Activated T-cell treated with anti-CD3 and anti-CD28 coated beads, Interleukin-2, amount 50 U/mL, for 72 hours (primary cell): ENCODE data around the gene MRPL28. TPM values are rescaled to one million over a fixed set of nuclear protein-coding genes. Genes with fewer than 3 reads are reported as not detected.
"Not testable (repeated sequence)": the region's sequence is repeated elsewhere in the genome, so short reads cannot be mapped to it uniquely, and the experiment has no call there.

Experiments
- ATAC-seq, 2 donors: fragments of 150-1000 bp; cut with Tn5 transposase; replicated peaks in 1 of 2; 2 replicates each; pipeline ENCODE4 v1.10.0; 2021; ENCODE audit warnings: moderate library complexity in 2 of 2, mild to moderate bottlenecking in 1 of 2
- DNase-seq, 2 donors: peaks; one replicate each; pipeline ENCODE4 v3.0.0; 2021 to 2022; ENCODE audit warnings: mixed read lengths in 1 of 2
- H3K27ac Mint-ChIP-seq: one replicate; pipeline ENCODE4 v1.8.0; 2022; ENCODE audit warnings: mild to moderate bottlenecking, moderate library complexity, mixed read lengths
- H3K27me3 Mint-ChIP-seq: one replicate; pipeline ENCODE4 v1.8.0; 2022; ENCODE audit warnings: low read depth, mixed read lengths
- H3K36me3 Mint-ChIP-seq, 2 donors: one replicate each; pipeline ENCODE4 v1.8.0; 2022; ENCODE audit warnings: mixed read lengths in 2 of 2, mild to moderate bottlenecking in 1 of 2; ENCODE audit not compliant: insufficient read depth in 2 of 2
- H3K4me1 Mint-ChIP-seq: one replicate; pipeline ENCODE4 v1.8.0; 2022; ENCODE audit warnings: low read depth, mixed read lengths
- H3K4me3 Mint-ChIP-seq, 2 donors: one replicate each; pipeline ENCODE4 v1.8.0; 2022; ENCODE audit warnings: mild to moderate bottlenecking in 2 of 2, mixed read lengths in 2 of 2, moderate library complexity in 2 of 2
- H3K9me3 Mint-ChIP-seq, 2 donors: one replicate each; pipeline ENCODE4 v1.8.0; 2022; ENCODE audit warnings: mixed read lengths in 2 of 2
- total RNA-seq, 2 donors: library from RNA; stranded (reverse); gene quantifications; one replicate each; pipeline ENCODE4 v1.2.3, GENCODE V29; 2022

Gene MRPL28
- total RNA-seq, 2 donors from 2014 or later: 54.5 to 73.2 TPM

DNA sequence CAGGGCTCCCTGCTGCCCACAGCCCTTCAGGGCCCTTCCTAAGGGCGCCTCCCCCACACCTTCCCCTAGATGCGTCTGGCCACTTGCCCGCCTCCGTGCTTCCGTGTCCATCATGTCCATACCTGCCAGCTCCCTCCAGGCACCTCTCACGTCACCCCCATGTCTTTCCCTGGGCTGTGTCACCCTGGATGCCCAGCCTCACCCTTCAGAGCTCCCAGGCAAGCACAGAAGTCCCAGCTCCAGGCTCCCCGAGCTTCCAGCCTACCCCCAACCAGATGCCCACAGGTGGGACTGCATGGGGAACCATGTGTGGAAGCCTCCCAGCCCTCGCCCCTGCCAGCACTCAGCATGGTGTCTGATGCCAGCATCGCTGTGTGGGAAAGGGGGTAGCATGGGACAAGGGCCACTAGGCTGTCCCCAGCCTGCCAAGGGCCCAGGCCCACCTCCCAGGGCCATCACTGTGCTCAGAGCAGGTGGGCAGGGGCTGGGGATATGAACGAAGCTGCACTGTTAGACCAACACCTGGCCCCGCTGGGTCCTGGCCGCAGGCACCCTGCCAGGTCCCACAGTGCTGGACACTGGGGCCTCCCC lies 16.0 kb downstream of the MRPL28 start:
- Mint-ChIP-seq H3K4me1 (peaks cover 37% of the 10 kb centered on the region), H3K36me3 (peaks cover 0 to 3% of the 10 kb centered on the region in 2 donors), H3K27me3 (no peaks in the 10 kb centered on the region), H3K27ac (no peak overlapping the region), H3K9me3 (no peaks in the 10 kb centered on the region), H3K4me3 (peak overlapping the region in 1 of 2 donors; percentile 38)
- no peak for DNase-seq
- no peak for ATAC-seq

GRCh38 chr16:353404-354290 lies 16.7 kb downstream of the MRPL28 start:
- H3K27ac Mint-ChIP-seq: no peak overlapping the region

DNA sequence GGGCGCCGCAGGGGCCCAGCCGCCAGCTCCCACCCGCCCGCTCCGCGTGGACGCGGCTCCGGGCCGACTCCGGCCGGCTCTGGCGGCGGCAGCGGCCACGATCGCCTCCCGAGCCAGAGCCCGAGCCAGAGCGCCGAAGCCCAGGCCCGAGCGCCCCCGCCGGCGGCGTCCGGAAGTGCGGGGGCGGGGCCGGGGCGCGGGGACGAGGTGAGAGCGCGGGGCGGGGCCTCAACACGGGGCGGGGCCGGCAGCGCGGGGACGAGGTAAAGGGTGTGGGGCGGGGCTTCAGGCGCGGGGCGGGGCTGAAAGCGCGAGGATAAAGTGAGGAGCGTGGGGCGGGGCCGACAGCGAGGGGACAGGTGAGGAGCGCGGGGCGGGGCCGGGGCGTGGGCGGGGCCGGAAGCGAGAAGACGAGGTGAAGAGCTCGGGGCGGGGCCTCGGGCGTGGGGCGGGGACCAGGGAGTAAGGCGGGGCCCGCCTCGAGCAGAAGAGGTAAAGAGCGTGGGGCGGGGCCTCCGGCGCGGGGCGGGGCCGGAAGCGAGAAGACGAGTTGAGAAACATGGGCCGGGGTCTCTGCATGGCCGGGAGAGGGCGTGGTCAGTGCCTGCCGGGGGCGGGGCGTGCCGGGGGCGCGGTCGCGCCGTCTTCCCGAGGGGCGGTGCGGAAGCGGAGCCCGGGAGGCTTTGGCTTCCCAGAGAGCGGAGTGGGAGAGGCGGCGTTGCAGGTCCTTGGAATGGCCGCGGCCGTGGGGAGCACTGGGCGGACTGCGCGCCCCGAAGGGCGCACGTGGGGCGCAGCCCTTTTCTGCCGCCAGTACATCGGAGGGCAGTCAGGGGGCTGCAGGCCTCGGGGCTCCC lies 17.6 kb downstream of the MRPL28 start, which contains the start of gene AXIN1:
Gene AXIN1, minus strand, starts transcription at position 177 of the 857 bp plus-strand sequence. CDS start 5,698 bp downstream, outside the sequence.
- H3K36me3 Mint-ChIP-seq: peaks cover 0 to 3% of the 10 kb centered on the region in 2 donors
- no peaks in the 10 kb centered on the region for H3K9me3 Mint-ChIP-seq
- H3K27ac Mint-ChIP-seq: peak within 1 kb of the TSS; percentile 91
- peak within 1 kb of the TSS; percentile 83 to 89 for H3K4me3 Mint-ChIP-seq
- DNase-seq: peak; percentile 100
- H3K27me3 Mint-ChIP-seq: no peaks in the 10 kb centered on the region
- peak; percentile 83 to 86 for ATAC-seq
- H3K4me1 Mint-ChIP-seq: peaks cover 50% of the 10 kb centered on the region

More at GRCh38 chr16:353404-354290, 16.7 kb downstream of the MRPL28 start:
- peaks cover 44% of the 10 kb centered on the region for H3K4me1 Mint-ChIP-seq
- no peaks in the 10 kb centered on the region for H3K27me3 Mint-ChIP-seq
- peak overlapping the region; percentile 20 to 38 for H3K4me3 Mint-ChIP-seq
- peaks cover 0 to 3% of the 10 kb centered on the region in 2 donors for H3K36me3 Mint-ChIP-seq
- DNase-seq (peak in 1 of 2 donors; percentile 27), ATAC-seq (no peak)
- H3K9me3 Mint-ChIP-seq: no peaks in the 10 kb centered on the region

DNA sequence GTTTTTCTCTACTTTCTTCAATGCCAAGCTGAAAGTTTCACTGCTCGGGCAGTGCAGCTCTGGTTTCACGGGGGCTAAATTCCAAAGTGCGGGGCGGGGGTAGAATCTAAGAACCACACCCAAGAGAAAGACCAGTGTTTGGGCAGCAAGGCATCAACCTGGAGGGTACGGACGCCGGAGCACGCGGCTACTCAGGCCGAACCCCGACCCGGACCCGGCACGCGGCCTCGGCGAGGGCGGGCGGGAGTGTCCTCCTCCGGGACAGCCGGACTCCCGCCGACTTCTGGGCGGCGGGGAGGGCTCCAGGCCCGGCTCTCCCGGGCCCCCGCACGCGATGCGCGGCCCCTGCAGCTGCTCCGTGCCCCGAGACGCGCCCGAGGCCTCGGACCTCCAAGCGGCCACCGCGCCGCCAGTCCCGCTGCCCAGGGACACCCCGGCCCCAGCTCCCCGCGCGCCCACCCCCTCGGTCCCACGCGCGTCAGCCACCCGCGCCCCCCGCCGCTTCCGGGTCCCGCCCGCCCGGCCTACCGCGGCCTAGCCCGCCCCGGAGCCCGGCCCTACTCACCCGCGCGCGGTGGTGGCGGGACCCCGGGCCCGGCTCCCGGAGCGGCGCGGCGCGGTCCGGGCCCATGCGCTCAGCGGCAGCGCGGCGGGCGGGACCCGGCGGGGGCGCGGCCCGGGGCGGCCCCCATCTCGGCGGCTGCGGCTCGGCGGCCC lies 18.4 kb downstream of the MRPL28 start:
- Mint-ChIP-seq H3K4me3 (peak overlapping the region; percentile 83 to 89), H3K9me3 (no peaks in the 10 kb centered on the region), H3K27me3 (no peaks in the 10 kb centered on the region), H3K36me3 (peaks cover 0 to 3% of the 10 kb centered on the region in 2 donors), H3K4me1 (peaks cover 58% of the 10 kb centered on the region), H3K27ac (peak overlapping the region; percentile 91)
- DNase-seq: peak; percentile 36 to 56
- peak; percentile 41 for ATAC-seq

- peak overlapping the region; percentile 83 to 89 for H3K4me3 Mint-ChIP-seq
- peaks cover 2 to 7% of the 10 kb centered on the region in 2 donors for H3K36me3 Mint-ChIP-seq
- no peaks in the 10 kb centered on the region for H3K9me3 Mint-ChIP-seq
- ATAC-seq: no peak
- H3K27me3 Mint-ChIP-seq: no peaks in the 10 kb centered on the region
- peaks cover 69% of the 10 kb centered on the region for H3K4me1 Mint-ChIP-seq
- H3K27ac Mint-ChIP-seq: no peak overlapping the region
- DNase-seq: no peak
Observed at GRCh38 chr16:350203-350602, 20.1 kb downstream of the MRPL28 start.

DNA sequence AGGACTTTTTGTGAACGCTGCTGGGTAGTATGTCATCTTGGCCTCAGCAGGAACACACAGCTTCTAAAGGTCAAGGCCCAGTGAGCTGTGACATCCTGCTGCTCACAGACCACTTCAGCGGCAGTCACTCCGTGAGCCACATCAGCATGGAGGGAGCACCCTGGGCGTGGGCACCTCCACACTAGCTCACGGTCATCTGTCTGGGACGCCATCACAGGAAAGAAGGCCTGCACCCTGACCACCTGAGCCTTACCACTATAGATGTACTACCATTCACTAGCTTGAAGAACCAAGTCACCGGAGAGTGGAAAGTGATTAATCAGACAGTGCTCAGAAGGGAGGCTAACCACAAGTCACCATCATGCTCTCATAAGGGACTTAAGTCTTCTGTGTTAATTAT lies 21.1 kb downstream of the MRPL28 start:
- peak overlapping the region in 1 of 2 donors; percentile 3 for H3K4me3 Mint-ChIP-seq
- H3K27ac Mint-ChIP-seq: no peak overlapping the region
- H3K27me3 Mint-ChIP-seq: no peaks in the 10 kb centered on the region
- H3K9me3 Mint-ChIP-seq: no peaks in the 10 kb centered on the region
- peaks cover 2 to 11% of the 10 kb centered on the region in 2 donors for H3K36me3 Mint-ChIP-seq
- peaks cover 71% of the 10 kb centered on the region for H3K4me1 Mint-ChIP-seq
- DNase-seq: no peak
- ATAC-seq: no peak

DNA sequence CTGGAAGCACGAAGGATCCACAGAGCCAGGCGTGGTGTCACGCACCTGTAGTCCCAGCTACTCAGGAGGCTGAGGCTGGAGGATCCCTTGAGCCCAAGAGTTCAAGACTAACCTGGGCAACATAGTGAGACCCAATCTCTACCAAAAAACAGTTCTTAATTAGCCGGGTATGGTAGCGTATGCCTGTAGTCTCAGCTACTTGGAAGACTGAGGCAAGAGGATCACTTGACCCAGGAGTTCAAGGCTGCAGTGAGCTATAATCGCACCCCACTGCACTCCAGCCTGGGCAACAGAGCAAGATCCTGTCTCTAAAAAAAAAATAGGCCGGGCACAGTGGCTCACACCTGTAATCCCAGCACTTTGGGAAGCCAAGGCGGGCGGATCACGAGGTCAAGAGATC lies 21.8 kb downstream of the MRPL28 start:
- H3K9me3 Mint-ChIP-seq, H3K27me3 Mint-ChIP-seq, ATAC-seq, DNase-seq, H3K27ac Mint-ChIP-seq, H3K4me3 Mint-ChIP-seq: not testable (repeated sequence)
- H3K4me1 Mint-ChIP-seq: peaks cover 70% of the 10 kb centered on the region
- peaks cover 4 to 14% of the 10 kb centered on the region in 2 donors for H3K36me3 Mint-ChIP-seq

- ATAC-seq (no peak), DNase-seq (no peak)
- no peak overlapping the region for H3K4me3 Mint-ChIP-seq
- H3K9me3 Mint-ChIP-seq: no peaks in the 10 kb centered on the region
- no peak overlapping the region for H3K27ac Mint-ChIP-seq
- peaks cover 82% of the 10 kb centered on the region for H3K4me1 Mint-ChIP-seq
- no peaks in the 10 kb centered on the region for H3K27me3 Mint-ChIP-seq
- peaks cover 4 to 14% of the 10 kb centered on the region in 2 donors for H3K36me3 Mint-ChIP-seq
Observed at GRCh38 chr16:347203-347602, 23.1 kb downstream of the MRPL28 start.

DNA sequence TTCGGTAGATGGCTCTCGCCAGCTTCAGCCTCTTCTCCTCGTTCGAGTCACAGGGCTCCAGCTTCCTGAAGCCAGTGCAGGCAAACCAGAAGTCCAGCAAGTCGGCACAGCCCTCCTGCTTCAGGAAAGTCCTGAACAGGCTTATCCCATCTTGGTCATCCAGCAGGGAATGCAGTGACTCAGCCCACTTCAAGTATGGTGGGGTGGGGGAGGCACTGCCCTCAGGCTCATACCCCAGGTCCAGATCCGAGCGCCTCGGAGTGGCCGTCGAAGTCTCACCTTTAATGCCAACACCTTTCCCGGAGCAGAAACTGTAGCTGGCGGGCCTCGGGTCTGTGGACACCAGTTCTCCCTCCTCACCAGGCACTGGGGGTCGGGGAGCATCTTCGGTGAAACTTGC lies 23.8 kb downstream of the MRPL28 start:
- H3K4me1 Mint-ChIP-seq: peaks cover 87% of the 10 kb centered on the region
- no peak overlapping the region for H3K27ac Mint-ChIP-seq
- no peak for ATAC-seq
- no peaks in the 10 kb centered on the region for H3K27me3 Mint-ChIP-seq
- H3K4me3 Mint-ChIP-seq: no peak overlapping the region
- no peaks in the 10 kb centered on the region for H3K9me3 Mint-ChIP-seq
- peaks cover 4 to 16% of the 10 kb centered on the region in 2 donors for H3K36me3 Mint-ChIP-seq
- no peak for DNase-seq

GRCh38 chr16:345772-346171 lies 24.6 kb downstream of the MRPL28 start:
- ATAC-seq (peak; percentile 46 to 77), DNase-seq (peak in 1 of 2 donors; percentile 41)
- Mint-ChIP-seq H3K27ac (no peak overlapping the region), H3K4me3 (peak overlapping the region in 1 of 2 donors; percentile 30), H3K27me3 (no peaks in the 10 kb centered on the region), H3K9me3 (no peaks in the 10 kb centered on the region), H3K4me1 (peaks cover 80% of the 10 kb centered on the region), H3K36me3 (peaks cover 4 to 16% of the 10 kb centered on the region in 2 donors)

DNA sequence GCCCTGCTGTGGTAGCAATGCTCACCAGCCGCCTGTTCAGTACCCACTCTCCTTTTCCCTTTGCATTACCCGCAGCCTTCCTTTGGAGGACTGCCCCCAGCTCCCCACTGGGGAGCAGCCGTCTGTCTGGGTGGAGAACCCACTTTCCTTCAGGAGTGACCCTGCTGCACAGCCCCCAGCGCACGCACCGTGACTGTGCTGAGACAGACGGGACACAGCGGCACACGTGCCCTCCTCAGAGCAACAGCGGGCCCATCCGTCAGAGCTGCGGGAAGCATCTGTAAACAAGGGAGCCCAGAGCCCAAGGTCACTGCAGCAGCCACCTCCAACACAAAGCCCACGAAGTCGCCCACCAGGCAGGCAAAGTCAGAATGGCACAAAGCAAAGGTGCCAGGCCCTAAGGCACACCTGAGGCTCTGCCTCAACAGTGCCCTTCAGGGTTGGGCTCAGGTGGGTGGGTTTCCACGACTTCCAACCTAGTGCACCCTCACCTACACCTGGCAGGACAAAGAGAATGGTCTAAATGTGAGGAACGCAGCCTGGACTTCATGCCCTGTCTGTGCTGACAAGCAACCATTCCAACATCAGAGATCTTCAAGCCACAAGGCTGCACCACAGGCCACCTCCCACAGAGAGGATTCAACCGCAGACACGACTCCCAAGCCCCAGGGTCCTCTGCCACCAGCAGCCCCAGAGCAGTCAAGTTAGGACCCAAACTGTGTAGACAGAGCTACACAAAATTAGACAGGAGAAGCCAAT lies 27.7 kb downstream of the MRPL28 start:
- ATAC-seq (no peak), DNase-seq (no peak)
- peaks cover 4 to 13% of the 10 kb centered on the region in 2 donors for H3K36me3 Mint-ChIP-seq
- no peaks in the 10 kb centered on the region for H3K27me3 Mint-ChIP-seq
- H3K4me1 Mint-ChIP-seq: peaks cover 65% of the 10 kb centered on the region
- no peak overlapping the region for H3K27ac Mint-ChIP-seq
- H3K9me3 Mint-ChIP-seq: no peaks in the 10 kb centered on the region
- no peak overlapping the region for H3K4me3 Mint-ChIP-seq

DNA sequence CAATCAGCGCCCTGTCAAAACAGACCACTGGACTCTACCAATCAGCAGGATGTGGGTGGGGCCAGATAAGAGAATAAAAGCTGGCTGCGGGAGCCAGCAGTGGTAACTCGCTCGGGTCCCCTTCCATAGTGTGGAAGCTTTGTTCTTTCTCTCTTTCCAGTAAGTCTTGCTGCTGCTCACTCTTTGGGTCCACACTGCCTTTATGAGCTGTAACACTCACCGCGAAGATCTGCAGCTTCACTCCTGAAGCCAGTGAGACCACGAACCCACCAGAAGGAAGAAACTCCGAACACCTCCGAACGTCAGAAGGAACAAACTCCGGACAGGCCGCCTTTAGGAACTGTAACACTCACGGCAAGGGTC lies 28.4 kb downstream of the MRPL28 start:
- not testable (repeated sequence) for ATAC-seq, H3K9me3 Mint-ChIP-seq, H3K4me3 Mint-ChIP-seq, H3K27ac Mint-ChIP-seq, DNase-seq, H3K27me3 Mint-ChIP-seq
- Mint-ChIP-seq H3K36me3 (peaks cover 4 to 13% of the 10 kb centered on the region in 2 donors), H3K4me1 (peaks cover 58% of the 10 kb centered on the region)
